Fibroblast of peridontal ligament (primary cell): ENCODE measurements around the gene LCOR.
A peak's percentile ranks its signal among the peaks of the same experiment; 100 is the strongest.
"Not testable (repeated sequence)": the region's sequence is repeated elsewhere in the genome, so short reads cannot be mapped to it uniquely, and the experiment has no call there.

Source experiments
- DNase-seq: peaks from one replicate; pipeline ENCODE4 v3.0.0-alpha.2; 2010; ENCODE audit errors: extremely low read depth

Gene LCOR

DNA sequence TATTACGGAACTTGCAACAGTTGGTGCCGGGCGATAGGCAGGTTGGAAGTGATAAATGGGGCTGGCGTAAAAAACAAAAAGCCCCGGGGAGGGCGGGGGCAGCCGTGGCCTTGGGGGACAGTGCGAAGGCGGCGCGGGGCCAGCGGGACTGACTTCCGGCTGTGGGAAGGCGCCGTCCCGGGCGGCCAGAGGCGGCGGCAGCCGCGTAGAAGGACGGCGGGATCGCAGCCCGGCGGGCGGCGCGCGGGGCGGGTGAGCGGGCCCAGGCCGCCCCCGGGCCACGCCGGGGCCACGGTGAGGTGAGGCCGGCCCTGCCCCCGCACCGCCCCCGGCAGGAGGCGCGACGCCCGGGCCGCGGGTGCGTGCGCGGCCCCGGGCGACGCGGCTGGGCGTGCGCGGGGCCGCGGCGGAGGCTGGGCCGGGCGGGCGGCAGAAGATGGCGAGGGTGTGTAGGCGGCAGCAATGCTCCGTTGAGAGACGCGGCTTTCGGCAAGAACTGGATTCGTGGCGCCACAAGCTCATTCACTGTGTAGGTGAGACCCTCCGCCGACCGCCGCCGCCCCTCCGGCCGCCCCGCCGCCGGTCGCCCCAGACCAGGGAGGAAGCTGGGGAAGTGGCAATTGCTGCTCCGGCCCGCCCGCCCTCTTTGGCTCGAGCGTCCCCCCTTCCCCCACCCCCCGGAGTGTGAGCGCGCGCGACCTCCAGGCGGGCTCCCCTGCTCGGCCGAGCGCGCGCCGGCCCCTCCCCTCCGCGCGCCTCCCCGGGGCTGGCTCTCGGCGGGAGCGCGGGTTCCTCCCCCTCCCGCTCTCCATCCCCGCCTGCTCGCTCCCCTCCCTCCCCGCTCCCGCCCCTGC lies at the start of gene LCOR:
LCOR (plus strand) TSS at position 432 of the 854 bp plus-strand sequence. CDS start 116,760 bp downstream, outside the sequence.
- peak; percentile 72 for DNase-seq

DNA sequence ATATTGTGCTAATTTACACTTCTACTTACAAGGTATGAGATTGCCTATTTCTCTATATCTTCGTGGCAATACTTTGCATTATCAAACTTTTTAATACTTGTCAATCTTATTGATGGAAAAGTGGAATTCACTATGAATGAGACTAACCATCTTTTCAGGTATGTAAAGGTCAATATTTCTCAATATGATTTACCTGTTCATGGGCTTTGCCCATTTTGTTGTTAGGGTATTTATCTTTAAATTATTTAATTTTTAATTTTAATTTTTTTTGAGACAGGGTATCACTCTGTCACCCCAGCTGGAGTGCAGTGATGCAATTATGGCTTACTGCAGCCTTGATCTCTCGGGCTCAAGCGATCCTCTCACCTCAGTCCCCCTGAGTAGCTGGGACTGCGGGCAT lies 47.8 kb upstream of the LCOR start:
- DNase-seq, result no peak

DNA sequence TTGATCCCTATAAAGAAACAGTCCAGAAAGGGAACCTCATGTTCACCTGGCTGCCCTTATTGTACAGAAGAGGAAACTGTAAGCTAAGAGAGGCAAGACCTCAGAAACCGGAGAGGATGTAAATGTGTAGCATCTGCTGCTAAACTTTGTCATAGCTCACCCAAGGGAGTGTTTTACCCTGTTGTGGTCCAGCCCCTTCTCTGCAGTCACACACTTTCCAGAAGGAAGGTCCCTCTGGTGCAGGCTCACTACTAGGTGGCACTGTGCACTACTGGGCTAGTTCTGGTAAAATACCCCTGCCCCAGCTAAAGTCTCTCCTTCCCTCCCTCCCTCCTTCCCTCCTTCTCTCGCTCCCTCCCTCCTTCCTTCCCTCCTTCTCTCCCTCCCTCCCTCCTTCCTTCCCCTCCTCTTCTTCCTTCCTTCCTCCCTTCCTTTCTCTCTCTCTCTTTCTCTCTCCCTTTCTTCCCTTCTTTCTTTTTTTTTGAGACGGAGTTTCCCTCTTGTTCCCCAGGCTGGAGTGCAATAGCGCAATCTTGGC lies 42.5 kb upstream of the LCOR start:
- DNase-seq, result peak; percentile 35

DNA sequence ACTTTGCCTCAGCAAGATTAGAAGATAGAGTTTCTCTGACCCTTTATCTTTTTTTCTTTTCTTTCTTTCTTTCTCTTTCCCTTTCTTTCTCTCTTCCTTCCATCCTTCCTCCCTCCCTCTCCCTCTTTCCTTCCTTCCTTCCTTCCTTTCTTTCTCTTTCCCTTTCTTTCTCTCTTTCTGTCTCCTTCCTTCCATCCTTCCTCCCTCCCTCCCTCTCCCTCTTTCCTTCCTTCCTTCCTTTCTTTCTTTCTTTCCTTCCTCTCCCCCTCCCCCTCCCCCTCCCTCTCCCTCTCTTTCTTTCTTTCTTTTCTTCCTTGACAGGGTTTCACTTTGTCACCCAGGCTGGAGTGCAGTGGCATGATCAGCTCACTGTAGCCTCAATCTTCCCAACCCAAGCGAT lies 40.2 kb upstream of the LCOR start:
- no peak for DNase-seq

DNA sequence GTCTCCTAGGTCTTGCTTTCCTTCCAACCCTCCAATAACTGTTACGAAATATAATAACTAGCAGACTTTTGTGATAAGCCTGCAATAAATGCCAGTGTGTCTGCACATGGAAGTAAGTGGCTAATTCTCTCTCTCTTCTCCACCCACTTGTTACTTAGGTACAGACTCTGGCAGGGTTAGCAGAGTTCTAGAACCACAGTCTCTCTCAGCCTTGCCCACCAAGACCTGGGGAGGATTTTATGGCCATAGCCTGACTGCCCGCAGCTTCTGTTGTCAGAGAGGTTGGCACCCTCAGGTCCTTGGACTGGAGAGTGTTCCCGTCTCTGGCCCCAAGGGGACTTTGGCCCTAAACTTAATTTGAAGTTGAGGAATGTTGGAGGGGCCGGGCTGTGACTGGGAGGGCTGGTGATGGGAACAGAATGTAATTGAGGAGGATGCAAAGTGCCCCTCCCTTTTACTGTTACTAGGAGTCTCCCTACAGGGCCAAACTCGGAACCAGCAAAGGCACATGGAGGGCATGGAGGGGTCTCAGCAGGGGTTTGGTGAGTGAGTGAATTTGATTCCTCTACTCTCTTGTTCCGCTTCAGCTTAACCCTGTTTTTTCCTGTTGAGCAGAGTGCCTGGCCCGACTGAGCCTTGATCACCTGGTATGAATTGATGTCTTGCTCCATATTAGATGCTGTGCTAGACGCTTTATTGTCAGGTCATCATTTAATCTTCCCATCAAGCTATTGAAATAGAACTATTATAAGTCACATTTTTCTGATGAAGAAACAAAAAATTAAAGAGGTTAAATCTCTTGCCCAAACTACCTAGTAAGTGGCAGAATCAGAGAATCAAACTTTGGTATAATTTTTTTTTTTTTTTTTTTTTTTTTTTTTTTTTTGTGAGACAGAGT lies 37.0 kb upstream of the LCOR start:
- DNase-seq, result peak; percentile 6

DNA sequence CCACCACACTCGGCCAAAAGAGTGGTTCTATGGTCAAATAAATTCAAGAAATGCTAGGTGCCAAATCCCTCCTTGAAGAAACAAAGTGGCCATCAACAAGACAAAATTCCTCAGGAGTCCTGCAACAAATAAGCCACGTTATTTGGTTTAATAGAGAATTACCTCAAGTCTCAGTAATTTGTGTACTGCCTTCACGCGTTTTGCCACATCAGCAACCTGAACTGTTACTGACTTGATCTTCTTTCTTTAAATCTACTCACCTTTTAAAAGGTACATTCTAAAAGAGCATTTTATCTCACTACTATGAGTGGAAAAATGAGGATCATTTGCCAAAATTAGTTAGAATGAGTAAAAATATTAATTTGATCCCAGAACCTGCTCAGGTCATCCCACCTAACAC lies 34.6 kb upstream of the LCOR start:
- DNase-seq, result no peak

DNA sequence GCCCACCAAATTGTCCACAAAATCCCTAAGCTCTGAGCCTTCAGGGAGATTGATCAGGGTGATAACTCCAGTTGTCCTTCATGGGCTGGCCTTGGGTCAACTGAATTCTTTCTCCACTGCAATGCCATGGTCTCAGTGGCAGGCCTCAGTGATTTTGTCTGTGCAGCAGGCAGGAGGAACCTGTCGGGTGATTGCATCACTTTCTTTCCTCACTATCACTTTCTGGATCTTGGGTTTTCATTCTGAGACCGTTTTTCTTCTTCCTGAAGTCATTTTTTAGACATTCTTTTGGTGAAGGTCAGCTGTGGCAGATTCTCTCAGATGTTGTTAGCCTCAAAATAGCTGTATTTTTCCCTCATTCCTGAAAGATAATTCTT lies 28.8 kb upstream of the LCOR start:
- DNase-seq, result no peak

DNA sequence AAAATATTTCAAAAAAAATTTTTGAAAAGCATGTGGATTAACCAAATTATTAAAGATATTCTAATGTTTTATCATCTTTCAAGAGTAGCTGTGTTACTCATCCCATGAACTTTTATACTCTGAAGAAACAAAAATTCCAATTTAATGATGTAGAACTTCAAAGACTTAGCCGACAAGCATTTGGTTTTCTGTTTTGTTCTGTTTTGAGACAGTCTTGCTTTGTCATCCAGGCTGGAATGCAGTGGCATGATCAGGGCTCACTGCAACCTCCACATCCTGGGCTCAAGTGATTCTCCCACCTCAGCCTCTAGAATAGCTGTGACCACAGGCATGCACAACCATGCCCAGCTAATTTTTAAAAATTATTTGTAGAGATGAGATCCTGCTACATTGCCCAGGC lies 17.8 kb upstream of the LCOR start:
- peak; percentile 61 for DNase-seq

DNA sequence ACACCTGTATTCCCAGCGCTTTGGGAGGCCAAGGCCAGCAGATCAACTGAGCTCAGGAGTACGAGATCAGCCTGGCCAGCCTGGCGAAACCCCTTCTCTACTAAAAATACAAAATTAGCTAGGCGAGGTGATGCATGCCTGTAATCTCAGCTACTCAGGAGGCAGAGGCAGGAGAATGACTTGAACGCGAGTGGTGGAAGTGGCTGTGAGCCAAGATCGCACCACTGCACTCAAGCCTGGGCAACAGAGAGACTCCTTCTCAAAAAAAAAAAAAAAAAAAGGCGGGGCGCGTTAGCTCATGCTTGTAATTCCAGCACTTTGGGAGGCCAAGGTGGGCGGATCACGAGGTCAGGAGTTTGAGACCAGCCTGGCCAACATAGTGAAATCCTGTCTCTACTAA lies 13.1 kb upstream of the LCOR start:
- DNase-seq, result not testable (repeated sequence)

DNA sequence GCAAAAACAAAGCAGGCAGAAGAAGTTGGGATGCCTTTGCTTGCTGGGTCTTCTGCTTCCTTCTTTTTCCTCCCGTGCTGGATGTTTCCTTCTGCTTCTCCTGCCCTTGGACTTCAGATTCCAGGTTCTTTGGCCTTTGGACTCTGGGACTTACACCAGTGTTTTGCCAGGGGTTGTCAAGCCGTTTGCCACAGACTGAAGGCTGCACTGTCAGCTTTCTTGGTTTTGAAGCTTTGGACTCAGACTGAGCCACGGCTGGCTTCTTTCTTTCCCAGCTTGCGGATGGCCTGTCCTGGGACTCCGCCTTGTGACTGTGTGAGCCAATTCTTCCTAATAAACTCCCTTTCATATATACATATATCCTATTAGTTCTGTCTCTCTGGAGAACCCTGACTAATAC lies 11.3 kb upstream of the LCOR start:
- no peak for DNase-seq

DNA sequence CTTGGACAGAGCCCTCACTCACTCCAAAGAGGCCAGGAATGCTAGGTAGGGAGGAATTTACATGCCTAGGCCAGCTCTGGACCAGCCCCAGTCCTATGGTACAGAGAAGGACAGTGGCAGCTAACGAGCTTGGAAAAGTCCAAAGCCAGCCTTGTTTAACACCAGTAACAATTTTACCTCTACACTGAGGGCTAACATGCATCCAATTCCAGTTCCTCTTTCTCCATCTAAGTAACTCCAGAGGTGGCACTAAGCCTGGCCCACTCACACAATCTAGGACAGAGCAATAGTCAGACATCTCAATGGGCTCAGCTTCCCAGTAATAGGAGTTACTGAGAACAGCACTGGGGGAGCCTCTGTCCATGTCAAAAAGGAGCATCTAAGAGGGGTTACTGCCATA lies 5.7 kb upstream of the LCOR start:
- DNase-seq, result no peak

DNA sequence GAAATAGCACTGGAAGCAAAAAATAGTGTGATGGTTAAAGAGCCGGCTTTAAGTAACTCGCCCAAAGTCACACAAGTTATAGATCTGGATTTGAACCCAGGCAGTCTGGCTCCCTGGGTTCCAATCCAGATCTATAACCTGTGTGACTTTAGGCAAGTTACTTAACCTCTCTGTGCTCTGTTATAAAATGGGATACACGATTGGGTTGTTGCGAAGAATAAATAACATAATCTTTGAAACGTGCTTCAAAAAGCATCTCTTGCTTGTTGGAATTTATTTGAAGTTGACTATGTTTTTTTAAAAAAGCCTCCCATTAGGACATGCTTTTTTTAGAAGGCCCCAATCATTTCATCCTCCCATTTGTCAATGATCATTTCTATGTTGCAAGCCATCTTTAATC lies 3.5 kb upstream of the LCOR start:
- DNase-seq, result no peak

DNA sequence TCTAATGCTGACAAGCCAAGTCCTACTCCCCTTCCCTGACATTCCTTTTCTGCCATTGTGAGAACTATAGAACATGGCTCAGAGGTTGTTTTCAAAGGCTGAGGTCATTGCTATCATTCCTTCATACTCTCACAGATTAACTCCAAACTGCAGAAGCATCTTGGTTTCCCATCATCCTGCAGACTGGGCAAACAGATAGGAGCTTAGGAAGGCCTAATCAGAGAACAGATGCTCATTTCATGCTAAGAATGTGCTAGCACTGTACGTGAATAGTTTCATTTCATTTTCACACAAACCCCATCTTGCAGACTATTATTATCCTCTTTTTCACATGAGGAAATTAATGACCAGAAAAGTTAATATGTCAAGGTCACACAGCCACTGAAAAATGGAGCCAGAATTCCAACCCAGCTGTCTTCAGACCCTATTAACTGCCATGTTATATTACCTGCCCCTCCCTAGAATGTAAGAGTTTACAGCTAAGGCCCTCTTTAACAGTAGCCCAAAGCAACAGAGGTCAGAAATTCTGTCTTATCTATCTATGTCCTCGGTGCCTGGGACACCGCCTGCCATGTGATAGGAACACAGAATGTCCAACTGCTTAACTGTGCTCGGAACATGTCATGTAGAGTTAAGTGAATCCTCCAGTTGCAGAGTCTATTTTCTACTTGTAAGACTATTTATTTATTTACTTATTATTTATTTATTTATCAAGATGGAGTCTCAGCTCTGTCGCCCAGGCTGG lies 2.9 kb upstream of the LCOR start:
- DNase-seq, result no peak

DNA sequence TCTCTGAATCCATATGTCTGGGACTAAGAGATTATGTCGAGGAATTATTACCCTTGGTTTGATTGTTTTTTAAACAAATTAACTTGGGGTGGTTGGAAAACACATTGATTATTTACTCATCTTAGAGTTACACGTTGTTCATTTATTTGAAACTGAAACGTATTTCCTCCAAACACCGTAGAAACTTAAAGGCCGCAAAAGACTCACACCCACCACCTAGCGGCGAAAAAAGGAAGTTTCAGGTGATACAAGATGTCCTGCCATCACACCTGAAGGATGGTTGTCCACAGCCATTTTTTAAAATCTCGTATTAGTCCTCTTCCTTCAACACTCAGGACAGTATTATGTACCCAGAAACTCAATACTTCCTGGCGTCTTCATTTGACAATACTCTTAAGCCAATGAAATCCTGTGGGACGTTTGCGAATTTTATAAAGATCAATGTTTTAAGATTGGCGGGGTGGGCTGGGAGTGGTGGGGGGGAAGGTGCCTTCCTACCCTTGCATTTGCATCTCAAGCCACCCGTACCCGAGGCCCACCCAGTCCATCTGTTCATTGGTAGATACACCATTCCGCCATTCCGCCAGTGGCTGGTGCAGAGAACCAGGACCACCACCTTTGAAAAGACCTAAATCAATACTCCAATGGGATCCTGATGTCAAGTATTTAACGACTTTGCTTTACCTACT lies 1.4 kb upstream of the LCOR start:
- peak; percentile 68 for DNase-seq

DNA sequence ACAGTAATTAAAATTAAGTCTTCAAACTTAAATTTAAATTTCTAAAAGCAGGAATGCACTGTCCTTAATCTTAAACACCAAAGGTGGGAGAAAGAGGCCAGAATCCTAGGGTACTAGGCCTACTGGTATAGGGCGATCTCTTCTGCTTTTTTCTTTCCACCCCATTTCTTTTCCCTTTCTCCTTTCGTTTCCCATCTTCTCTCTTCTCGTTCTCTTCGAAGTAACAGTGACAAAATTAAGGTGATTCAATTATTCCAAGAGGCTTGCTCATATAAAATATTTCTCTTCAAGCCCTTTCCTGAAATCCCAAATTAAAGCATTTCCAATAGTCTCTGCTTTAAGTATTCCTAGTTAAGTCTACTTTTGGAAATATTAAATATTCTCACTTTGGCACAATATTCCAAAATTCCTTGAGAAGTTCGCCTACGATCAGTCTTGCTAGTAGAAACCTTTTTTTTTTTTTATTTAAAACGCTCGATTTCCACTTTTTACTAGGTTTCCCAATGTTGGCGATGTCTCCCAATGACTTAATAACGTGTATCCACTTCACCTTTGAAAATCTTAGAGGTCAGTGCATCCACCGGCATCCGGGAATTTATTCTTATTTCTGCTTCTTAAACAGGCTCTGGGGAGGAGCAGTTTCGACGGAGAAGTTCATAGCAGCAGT lies 765 bp upstream of the LCOR start:
- DNase-seq, result no peak

DNA sequence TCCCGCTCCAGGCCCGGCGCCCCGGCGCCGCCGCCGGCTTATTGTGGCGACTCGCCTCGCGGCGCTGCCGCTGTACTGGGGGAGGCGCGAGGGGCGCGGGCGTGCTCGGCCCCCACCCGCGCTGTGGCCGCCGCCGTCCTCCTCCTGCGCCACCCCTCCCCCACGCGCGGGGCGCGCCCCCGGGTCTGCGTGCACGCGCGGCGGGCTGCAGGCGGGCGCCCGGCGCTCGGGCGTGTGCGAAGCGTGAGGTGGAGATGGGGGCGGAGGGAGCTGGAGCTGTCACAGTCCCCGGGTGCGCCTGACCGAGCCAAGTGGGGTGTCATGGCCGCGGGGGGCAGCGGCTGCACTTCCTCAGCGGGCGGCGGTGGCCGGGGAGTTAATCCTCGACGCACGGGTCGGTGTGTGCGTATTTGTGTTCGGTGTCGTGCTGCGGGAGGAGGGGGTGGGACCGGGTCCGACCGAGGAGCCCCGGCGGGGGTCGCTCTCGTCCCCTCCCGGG lies 672 bp downstream of the LCOR start:
- peak; percentile 45 for DNase-seq

DNA sequence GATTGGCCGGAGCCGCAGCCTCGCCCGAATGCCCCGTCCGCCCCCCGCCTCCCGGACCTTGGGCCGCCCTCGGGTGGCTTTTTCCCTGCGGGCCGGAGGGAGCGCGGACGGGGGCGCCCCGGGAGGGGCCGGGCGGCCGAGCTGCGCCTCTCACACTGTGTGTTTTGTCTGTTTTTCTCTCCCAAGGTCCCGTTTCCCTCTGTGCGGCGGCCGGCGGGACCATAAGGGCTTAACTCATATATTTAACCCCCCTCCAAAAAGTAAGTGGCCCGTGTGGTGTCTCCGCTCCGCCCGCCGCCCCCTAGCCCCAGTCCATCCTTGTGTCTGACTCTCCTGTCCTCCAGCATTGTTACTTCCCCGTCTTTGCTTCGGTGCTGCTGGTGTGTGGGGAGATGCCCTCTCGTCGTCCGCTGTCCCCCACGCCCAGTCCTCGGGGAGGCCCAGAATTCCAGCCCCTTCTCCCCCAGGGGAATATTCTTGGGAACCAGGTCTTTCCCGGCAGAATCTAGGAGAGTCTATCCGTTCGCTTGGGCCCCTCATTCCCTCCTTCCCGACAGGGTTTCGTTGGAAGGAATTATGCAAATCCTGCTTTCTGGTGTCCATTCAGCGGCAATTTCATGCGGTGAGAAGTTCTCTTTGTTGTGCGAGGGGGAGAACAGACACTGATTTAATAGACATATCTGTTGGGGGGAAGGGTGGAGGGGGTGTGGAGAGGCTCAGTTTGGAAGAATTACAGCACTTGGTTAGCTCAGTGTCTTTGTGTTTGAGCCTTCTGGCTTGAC lies 1.3 kb downstream of the LCOR start:
- DNase-seq, result no peak

DNA sequence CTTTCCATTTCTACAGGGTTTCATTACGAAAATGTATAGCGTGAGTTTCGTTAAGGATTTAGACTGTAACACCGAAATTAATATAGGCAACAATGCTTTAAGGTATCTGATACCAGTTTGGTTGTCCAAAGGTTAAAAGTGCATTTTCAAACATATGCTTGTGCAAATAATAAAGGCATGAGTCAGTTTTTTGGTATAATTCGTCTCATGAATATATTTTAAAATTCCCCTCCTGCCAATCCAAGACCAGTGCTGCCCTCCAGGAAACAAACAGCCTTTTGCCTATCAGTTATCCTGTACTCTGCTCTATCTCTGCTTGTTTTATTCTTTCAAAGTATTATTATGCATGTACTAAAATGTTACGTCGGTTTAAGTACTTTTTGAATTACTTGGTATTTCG lies 2.0 kb downstream of the LCOR start:
- DNase-seq, result peak; percentile 42

DNA sequence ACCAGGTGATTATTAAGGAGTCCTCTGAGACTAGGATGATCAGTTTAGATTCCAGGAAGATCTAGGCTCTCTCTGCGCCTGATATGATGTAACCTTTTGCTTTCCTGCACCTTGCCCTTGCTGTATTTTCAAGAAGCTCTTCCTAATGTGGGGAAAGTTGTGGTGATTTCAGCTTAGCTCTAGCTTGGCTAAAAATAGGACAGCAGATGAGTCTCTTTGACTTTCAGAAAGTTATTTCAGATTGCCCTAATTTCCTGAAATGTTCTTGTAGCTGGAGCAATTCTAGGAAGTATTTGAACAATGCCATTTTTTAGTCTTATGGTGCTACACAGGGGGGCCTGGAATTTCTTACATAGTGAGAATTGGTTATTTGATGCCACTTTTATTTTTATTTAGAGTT lies 3.8 kb downstream of the LCOR start:
- peak; percentile 41 for DNase-seq

DNA sequence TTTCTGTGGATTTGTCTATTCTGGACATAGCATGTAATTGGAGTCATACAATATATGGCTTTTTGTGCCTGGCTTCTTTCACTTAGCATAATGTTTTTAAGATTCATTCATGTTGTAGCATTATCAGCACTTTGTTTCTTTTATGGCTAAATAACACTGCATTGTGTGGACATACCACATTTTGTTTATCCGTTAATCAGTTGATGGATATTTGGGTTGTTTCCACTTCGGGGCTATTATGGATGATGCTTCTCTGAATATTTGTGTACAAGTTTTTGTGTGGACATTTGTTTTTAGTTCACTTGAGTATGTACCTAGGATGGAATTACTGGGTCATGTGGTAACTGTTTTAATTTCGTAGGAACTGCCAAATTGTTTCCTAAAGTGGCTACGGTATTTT lies 6.4 kb downstream of the LCOR start:
- no peak for DNase-seq
